NCI-H226 (cell line): ENCODE measurements around the gene CSPG5.

Source experiments
- DNase-seq: peaks from one replicate; pipeline ENCODE4 v3.0.0-alpha.2; 2015

Gene CSPG5

GRCh38 chr3:47586746-47587145 lies 8.1 kb upstream of the CSPG5 start:
- DNase-seq: no peak

DNA sequence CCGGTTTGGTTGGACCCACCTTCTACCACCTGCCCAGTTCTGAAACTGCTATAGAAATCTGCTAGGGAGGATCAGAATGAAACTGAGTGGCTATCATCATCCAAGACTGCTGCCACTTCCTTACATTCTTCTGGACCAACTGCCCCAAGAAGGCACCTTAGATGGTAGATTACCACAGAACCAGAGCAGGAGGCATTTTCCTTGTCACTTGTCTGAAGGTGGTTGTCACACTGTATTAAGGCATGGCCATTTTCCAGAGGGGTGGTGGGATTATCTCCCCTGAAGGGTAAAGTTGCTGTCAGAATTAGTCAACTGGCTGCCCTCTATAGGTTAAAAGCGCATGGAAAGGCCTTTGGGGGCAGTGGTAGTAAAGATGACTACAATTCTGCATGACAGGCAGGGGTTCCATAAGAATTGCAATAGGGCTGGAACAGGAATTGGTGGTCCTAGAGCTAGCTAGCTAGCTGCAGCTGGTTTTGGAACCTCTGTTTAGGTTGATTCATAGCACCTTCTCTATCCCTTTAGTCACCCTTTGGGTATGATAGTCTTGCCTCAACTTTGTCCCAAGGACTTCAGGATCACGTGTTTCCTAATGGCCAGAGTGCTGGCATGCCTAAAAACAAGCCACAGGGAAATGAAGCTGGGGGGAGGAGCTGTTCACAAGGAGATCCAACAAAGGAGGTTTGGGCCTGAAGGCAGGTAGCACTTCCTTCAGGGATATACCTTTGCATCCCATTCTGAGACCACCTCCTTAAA lies 4.8 kb upstream of the CSPG5 start:
- DNase-seq: no peak

DNA sequence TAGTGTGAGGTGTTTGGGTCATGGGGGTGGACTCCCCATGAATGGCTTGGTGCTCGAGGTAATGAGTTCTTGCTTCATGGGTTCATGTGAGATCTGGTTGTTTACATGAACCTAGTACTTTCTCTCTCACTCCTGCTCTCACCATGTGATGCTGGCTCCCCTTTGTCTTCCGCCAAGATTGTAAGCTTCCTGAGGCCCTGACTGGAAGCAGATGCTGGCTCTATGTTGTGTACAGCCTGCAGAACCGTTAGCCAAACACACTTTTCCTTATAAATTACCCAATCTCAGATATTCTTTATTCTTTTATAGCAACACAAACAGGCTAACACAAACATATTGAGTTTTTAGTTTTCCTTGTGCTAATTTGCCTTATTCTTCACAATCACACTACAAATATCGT lies 3.2 kb upstream of the CSPG5 start:
- DNase-seq: no peak

DNA sequence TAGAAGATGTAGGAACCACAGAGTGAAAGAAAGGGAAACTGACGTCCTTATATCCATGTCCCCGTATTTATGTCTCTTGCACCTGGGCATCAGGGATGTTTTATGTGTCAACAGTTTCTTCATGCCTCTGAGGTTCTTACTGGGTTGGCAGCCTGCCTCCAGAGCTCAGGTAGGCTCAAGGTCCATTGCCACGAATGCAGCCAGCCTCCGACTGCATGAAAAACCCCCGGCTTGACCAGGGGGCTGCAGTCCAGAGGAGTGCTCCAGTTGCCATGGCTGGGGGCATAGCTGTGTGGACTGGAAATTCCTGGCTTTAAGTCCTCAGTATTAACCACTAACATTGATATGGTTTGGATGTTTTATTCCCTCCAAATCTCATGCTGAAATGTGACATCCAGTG lies 2.8 kb upstream of the CSPG5 start:
- no peak for DNase-seq

DNA sequence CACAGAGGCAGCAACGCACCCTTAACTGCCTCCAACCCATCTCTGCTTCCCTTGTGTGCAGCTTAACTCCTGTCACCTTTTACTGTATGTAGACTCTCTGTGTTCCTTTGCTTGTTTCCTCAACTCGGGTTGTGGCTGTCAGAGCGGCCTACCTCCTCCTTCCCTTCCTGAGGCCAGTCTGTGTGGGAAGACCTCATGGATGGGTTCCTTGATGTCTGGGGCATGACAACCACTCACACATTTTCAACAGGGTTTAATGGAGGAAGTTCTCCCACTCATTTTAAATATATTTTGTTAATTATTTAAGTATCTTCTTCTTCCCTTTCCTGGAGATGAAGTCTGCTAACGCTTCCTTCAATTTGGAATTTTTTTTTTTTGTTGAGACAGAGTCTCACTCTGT lies 1.8 kb upstream of the CSPG5 start:
- no peak for DNase-seq

DNA sequence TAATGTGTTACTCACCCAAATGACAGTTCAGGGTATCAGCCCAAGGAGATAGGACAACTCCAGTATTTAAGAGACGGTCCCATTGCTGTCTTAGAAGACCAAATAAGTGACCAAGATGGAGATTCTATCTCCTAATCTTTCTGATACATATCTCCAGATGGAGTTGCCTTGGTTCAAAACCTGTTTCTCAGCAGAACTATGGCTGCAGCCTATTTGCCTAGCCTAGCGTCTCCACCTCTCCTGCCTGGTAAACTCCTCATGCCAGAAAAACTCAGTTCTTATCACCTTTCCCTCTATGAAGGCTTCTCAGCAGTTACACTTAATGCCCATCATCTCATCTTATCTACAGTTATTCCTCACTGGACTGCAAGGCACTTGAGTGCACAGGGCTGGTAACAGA lies 1.2 kb upstream of the CSPG5 start:
- DNase-seq: no peak

GRCh38 chr3:47578119-47578632 lies 489 bp downstream of the CSPG5 start:
- DNase-seq: peak; percentile 18

GRCh38 chr3:47577583-47578118 lies 1.0 kb downstream of the CSPG5 start:
- DNase-seq: no peak

DNA sequence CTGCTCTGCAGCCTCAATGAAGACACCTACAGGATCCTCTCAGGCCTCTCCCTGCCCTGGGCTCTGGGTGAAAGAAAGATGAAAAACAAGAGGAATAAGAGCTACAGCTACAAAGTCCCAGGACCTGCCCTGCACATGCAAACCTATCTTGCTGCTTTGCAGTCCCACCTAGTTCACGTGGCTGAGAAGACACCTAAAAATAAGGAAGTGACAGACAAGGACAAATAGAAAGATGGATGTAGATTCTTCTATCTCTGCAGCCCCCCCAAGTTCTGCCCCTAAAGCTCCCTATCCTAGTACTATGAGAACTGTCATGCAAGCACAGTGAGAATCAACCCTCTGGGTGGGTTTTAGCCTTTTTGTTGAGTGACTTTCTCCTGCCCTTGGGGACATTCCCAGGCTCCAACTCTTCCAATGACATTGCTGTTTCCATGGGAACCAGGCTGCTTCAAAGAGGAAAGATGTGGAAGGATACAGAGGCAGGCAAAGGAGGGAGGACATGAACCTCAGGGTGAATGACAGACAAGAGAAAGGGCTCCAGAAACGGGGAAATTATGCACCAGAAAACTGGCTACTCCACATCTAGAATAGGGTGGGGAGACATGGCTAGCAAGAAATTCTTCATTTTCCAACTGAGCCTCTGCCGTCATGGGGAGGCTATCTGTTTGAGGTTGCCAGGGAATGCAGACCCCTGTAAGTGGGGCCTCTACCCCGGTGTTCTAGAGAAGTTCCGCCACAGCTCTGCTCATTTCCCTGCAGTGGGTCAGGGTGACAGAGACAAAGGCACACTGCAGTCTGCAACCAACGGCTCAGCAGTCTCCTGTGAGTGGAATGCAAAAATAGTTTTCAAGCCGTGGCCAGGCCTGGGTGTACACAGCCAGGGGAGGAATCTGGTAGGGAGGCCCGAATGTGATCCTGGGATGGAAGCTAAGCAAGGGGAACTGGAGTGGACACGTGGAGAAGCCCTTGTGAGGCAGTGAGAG lies 5.2 kb downstream of the CSPG5 start:
- DNase-seq: no peak

DNA sequence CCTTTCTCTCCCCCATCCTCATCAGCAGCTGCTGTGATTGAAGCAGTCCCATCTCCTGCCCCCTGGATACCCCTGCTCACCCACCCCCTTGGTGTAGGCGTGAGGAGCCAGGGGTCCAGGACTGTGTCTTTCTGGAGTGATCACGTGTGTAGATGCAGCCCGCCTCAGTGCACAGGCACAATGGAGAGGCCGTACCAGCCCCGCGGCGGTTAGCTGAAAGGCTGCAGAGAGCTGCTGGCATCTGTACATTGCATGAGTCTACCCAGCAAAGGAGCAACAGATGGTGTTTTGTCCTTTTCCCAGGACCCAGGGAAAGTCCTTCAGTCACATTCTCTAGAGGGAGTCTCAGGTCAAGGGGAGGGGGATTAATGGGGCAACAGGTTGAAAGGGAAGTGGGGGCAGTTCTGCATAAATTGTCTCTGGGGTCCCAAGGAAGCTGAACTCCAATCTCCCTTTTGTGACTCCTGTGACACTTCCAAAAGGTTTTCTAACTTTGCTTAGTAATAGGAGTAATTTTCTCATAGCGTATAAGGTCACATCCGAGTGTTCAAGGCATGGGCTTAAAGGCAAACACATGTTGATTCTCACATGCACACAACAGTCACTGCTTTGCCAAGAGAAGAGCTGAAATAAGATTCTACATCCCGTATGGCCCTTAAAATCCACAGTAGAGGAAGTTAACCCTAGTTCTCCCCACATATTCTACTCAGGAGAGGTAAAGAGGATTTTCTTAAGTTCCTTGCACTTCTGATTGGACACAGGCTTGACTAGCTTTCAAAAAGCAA lies 7.1 kb downstream of the CSPG5 start:
- DNase-seq: no peak

GRCh38 chr3:47568901-47569300 lies 9.8 kb downstream of the CSPG5 start:
- DNase-seq: no peak

GRCh38 chr3:47567149-47567548 lies 11.5 kb downstream of the CSPG5 start:
- no peak for DNase-seq

- DNase-seq: no peak
These were observed 12.0 kb downstream of the CSPG5 start for GRCh38 chr3:47566667-47567066.

DNA sequence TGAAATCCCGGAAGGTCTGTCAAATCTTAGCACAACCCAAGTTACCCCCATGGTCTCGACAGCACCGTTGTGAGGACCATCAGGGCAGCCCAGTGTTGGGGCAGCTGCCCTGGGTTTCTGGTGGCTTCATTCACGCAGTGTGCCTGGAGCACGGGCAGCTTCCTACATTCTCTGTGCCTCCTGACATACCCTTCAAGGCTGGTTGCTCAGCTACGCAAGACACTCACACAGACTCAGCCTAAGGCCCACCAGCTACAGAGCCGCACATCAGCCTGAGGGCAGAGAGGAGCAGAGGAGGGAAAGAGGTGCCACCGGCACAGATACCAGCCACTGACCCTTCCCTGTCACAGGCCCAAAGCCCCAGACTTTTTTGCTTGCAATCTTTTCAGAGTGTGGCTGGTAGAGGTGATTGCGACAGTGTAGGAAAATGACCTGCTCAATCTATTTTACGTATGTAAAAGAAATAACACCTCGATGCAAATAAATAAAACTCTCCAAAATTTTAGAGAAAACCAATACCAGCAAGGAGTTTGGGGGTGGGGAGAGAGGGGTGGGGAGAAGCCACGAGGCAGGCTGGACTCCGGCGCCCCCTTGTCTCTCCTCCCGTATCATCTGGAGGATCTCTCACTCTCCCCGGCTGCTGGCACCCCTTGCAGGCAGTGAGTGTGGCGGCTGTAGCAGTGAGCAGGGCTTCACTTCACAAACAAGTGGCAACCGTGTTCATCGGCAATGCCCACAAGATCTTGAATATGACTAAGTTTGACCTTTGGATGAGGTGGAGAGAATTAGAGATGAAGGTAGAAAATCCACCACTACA lies 12.7 kb downstream of the CSPG5 start:
- DNase-seq: no peak

- DNase-seq: no peak
These were observed 22.3 kb downstream of the CSPG5 start for GRCh38 chr3:47556351-47556750.

DNA sequence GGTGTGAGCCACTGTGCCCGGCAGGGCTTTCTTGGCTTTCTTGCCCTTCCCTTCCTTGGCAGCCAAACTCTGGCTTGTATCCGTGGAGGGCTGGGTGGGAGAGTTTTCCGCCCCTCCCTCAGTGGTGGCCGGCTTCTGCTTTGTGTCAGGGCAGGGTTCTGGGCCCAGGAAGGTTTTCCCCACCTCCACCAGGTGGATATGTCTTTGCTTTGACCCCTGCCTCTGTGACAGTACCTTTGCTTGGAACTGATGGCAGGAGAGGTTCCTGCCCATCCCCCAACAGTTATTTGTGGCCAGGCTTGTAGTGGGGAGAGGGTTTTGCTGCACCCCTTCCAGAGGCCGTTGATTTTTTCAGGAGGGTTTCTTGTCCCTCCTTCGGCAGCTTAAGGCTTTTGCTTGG lies 24.3 kb downstream of the CSPG5 start:
- DNase-seq: no peak

DNA sequence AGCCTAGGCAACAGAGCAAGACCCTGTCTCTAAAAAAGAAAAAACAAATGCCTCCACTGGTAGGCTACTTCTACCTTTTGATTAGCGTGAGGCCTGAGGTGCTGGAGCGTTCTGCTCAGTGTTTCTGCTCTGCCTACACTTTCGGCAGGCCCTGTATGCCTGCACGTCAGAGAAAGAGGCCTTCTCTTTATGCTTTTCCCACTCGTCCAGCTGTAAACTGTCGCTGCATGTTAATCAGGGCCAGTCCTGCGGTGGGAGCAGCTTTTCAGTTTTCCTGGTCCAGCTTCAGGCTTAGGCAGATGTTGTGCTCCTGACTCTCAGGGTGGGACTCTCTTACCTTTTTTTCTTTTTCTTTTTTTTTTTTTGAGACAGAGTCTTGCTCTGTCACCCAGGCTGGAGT lies 25.3 kb downstream of the CSPG5 start:
- DNase-seq: no peak

DNA sequence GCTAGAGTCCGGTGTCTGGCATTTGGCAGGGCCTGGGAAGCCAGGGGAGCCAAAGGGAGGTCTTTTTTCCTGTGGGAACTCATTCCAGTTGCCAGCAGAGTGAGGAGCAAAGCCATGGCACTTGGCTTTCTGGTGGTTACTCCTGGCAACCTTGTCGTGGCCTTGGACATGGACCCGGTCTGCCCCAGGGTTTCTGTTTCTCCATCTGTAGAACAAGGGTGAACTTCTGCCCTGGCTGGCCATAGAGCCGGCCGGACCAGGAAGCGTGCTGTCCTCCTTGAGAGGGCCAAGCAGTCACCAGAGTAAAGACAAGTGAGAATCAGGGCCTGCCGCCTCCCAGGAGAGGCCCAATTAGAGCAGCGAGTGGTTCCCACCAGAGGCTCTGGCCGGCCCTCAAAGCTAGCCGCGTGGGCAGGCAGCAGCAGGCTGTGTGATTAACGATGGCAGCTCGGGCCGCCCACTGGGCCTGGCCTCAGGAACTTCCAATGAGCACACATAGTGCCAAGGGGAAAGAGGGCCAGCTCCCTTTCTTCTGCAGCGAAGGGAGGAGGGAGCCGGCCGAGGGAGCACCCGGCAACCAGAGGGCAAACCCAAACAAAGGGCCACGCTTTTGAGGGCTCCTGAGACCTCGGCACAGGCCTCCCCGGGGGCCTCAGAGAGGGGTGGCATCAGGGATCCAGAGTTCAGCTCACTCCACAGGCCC lies 36.0 kb downstream of the CSPG5 start:
- DNase-seq: no peak

DNA sequence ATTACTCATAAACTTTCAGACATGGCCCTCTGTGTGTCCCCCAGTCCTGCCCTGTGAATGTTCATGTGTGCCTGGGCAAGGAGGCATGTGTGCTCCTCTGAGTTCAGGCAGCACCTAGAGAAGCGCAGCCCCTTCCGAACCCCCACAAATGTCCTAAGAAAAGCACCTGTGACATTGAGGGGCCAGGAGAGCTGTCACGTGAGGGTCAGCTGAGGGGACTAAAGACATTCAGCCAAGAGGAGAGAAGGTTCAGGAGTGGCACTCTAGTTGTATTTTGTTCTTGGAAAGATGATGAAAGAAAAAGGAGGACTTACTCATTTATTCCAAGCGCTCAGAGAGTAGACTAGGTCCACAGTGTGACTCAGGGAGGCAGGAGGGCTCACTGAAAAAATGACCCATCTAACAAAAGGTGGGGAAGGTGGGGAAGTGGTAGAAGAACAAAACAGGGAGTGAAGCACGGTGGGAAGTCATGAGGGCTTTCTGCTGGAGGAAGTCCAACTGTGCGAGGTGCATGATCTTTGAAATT lies 37.0 kb downstream of the CSPG5 start:
- no peak for DNase-seq

GRCh38 chr3:47540281-47540680 lies 38.4 kb downstream of the CSPG5 start:
- DNase-seq: no peak

DNA sequence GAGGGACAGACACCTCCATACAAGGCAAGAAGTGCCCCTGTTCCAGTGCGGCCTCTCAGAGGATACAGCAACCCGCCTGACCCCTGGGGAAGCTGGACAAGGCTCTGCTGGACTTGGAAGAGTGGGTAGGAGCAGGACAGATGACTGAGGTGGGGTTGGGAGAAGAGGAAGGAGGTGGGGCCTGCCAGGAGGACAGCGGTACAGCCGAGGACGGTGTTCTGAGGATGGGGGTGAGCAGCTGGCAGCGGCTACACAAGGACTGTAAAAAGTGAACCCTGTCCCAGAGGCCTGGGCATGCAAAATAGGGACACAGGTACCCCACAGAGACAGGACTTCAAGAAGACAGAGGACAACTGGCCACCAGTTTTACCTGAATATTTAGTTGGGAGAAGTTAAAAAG lies 41.7 kb downstream of the CSPG5 start:
- DNase-seq: no peak
